ENCODE data around the gene SLC46A1.

DNA sequence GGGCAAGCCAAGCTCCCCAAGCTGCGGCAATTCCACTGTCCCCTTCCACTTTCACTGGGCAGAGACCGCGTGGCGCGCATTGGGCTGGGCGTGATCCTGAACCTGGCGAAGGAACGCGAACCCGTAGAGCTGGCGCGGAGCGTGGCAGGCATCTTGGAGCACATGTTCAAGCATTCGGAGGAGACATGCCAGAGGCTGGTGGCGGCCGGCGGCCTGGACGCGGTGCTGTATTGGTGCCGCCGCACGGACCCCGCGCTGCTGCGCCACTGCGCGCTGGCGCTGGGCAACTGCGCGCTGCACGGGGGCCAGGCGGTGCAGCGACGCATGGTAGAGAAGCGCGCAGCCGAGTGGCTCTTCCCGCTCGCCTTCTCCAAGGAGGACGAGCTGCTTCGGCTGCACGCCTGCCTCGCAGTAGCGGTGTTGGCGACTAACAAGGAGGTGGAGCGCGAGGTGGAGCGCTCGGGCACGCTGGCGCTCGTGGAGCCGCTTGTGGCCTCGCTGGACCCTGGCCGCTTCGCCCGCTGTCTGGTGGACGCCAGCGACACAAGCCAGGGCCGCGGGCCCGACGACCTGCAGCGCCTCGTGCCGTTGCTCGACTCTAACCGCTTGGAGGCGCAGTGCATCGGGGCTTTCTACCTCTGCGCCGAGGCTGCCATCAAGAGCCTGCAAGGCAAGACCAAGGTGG lies 24.7 kb downstream of the SLC46A1 start:
- TF ChIP-seq, protein P1, sequence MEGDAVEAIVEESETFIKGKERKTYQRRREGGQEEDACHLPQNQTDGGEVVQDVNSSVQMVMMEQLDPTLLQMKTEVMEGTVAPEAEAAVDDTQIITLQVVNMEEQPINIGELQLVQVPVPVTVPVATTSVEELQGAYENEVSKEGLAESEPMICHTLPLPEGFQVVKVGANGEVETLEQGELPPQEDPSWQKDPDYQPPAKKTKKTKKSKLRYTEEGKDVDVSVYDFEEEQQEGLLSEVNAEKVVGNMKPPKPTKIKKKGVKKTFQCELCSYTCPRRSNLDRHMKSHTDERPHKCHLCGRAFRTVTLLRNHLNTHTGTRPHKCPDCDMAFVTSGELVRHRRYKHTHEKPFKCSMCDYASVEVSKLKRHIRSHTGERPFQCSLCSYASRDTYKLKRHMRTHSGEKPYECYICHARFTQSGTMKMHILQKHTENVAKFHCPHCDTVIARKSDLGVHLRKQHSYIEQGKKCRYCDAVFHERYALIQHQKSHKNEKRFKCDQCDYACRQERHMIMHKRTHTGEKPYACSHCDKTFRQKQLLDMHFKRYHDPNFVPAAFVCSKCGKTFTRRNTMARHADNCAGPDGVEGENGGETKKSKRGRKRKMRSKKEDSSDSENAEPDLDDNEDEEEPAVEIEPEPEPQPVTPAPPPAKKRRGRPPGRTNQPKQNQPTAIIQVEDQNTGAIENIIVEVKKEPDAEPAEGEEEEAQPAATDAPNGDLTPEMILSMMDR (IDR thresholded peaks at IDR 0.05) = peak in 4 of 12 donors; percentile 7 to 25 (median 16)
- no peak for TF ChIP-seq POLR2A (IDR thresholded peaks at IDR 0.05)

Data from heart left ventricle (tissue), 13 donors.